ENCODE measurements around the gene WNT3A. TPM values are rescaled to one million over a fixed set of nuclear protein-coding genes. Genes with fewer than 3 reads are reported as not detected.

The WNT3A gene
- polyA plus RNA-seq, 1 experiment = not detected

DNA sequence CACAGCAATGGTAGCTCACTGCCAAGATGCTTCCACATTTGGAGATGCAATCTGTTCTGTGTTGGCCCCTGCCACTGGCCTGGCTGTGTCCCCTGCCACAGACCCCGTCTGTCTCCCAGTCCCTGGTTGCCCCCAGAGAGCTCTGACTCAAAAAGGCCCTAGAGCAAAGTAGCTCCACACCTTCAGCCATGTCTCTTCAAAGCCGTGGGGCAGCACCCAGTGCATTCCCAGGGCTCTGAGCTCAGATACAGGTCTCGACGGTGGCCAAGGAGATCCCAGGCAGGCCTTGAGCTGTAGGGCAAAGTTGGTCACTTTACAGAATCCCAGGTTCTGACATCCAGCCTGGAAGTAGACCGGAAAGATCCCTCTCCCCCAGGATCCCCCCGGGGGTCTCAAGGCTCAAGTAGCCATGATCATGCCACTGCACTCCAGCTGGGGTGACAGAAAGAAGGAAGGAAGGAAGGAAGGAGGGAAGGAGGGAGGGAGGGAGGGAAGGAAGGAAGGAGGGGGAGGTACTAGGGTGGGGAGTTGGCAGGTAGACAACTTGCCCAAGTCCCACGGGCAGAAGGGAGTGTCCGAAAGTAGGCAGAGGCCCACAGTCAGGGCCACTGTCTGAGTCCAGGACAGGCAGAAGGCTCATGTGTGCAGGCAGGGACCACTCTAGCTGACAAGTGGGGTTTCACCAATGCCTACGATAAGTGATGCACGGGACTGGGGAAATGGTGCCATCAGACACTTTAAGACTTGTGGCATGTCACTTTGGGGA is 71.0 kb downstream of the WNT3A start:
- Histone ChIP-seq H3K4me3 (ENCODE audit: low read depth, low read length) (no peak overlapping the region), H3K27ac (ENCODE audit: low read depth, low read length) (no peak overlapping the region), H3K27me3 (ENCODE audit: control insufficient read depth, insufficient read depth, low read length) (no peaks in the 10 kb centered on the region), H3K9me3 (ENCODE audit: control insufficient read depth, insufficient read depth, low read length) (no peaks in the 10 kb centered on the region; the same call in 1 of the 2 replicates)
- no peak for DNase-seq (ENCODE audit: low read depth, low spot score)
- no peak for TF ChIP-seq CTCF (IDR thresholded peaks at IDR 0.05; ENCODE audit: low read depth, low read length)
- POLR2A ChIA-PET = no interaction called here
- CTCF ChIA-PET = no interaction called here

DNA sequence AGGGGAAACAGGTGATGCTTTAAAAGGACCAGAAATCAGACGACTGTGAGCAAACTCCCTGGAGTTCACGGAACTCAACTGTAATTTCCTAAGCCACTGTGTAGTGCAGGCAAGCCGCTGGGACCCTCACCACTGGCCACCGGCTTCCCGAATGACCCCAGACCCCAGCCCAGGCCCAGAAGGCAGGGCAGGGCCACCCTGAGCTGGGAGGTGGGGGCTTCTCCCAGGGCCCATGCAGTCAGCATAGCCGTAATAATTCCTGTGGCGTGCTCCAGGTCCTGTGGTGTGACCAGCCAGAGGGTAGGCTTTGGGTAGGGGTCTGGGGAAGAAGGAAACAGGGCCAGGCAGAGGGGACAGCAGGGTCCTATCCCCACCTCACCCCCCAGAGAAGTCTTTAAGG is 72.2 kb downstream of the WNT3A start:
- Histone ChIP-seq H3K27ac (ENCODE audit: low read depth, low read length) (no peak overlapping the region), H3K27me3 (ENCODE audit: control insufficient read depth, insufficient read depth, low read length) (no peaks in the 10 kb centered on the region), H3K4me3 (ENCODE audit: low read depth, low read length) (no peak overlapping the region), H3K9me3 (ENCODE audit: control insufficient read depth, insufficient read depth, low read length) (peaks cover 8% of the 10 kb centered on the region; the same call in 1 of the 2 replicates)
- no peak for DNase-seq (ENCODE audit: low read depth, low spot score)
- no peak for TF ChIP-seq CTCF (IDR thresholded peaks at IDR 0.05; ENCODE audit: low read depth, low read length)
- POLR2A ChIA-PET = interaction anchor here (1.1 kb wide), 1 partner anchor 320 kb away, joined by 3 read pairs; no protein-coding TSS in a partner anchor
- CTCF ChIA-PET = no interaction called here

GRCh38 chr1:228079601-228080263 is 72.9 kb downstream of the WNT3A start:
- peaks cover 8% of the 10 kb centered on the region; the same call in 1 of the 2 replicates for H3K9me3 ChIP-seq (ENCODE audit: control insufficient read depth, insufficient read depth, low read length)
- ChIA-PET POLR2A (interaction anchor here (1.1 kb wide), 1 partner anchor 320 kb away, joined by 3 read pairs; no protein-coding TSS in a partner anchor), CTCF (no interaction called here)
- no peaks in the 10 kb centered on the region for H3K27me3 ChIP-seq (ENCODE audit: control insufficient read depth, insufficient read depth, low read length)
- TF ChIP-seq CTCF (IDR thresholded peaks at IDR 0.05; ENCODE audit: low read depth, low read length) = no peak
- H3K4me3 ChIP-seq (ENCODE audit: low read depth, low read length) = no peak overlapping the region
- H3K27ac ChIP-seq (ENCODE audit: low read depth, low read length) = no peak overlapping the region
- DNase-seq (ENCODE audit: low read depth, low spot score) = no peak

GRCh38 chr1:228081144-228081543 is 74.3 kb downstream of the WNT3A start:
- Histone ChIP-seq H3K4me3 (ENCODE audit: low read depth, low read length) (peak overlapping the region; percentile 84), H3K9me3 (ENCODE audit: control insufficient read depth, insufficient read depth, low read length) (peaks cover 8% of the 10 kb centered on the region; the same call in 1 of the 2 replicates), H3K27me3 (ENCODE audit: control insufficient read depth, insufficient read depth, low read length) (no peaks in the 10 kb centered on the region), H3K27ac (ENCODE audit: low read depth, low read length) (no peak overlapping the region)
- ChIA-PET CTCF (no interaction called here), POLR2A (interaction anchor here (1.2 kb wide), 1 partner anchor 70 kb away, joined by 4 read pairs; no protein-coding TSS in a partner anchor)
- no peak for TF ChIP-seq CTCF (IDR thresholded peaks at IDR 0.05; ENCODE audit: low read depth, low read length)
- no peak for DNase-seq (ENCODE audit: low read depth, low spot score)

All from AG04450 (cell line).